ENCODE data around the gene TBL3. TPM values are rescaled to one million over a fixed set of nuclear protein-coding genes. Genes with fewer than 3 reads are reported as not detected.

Gene TBL3
- total and polyA plus RNA-seq, 7 donors, result 31.5 to 78.0 (median 41.8) TPM

- TF ChIP-seq CTCF (IDR thresholded peaks at IDR 0.05), result no peak
- DNase-seq, result no peak
- H3K27me3 ChIP-seq (ENCODE audit: insufficient read depth in 3 of 3, low read length in 2 of 3), result peaks cover 0 to 39% (median 7%) of the 10 kb centered on the region in 3 donors
- no peaks in the 10 kb centered on the region for H3K36me3 ChIP-seq (ENCODE audit: insufficient read depth in 1 of 2, low read depth in 1 of 2)
- H3K9me3 ChIP-seq, result no peaks in the 10 kb centered on the region
- intact Hi-C loops (cut with DNase I), result no loop called here
- 56 to 63% (median 58%) methylated on average over 10 to 11 of the region's 11 CpGs for WGBS, 3 donors
- H3K4me3 ChIP-seq, result no peak overlapping the region
- H3K27ac ChIP-seq, result no peak overlapping the region
- ATAC-seq, result no peak
- peaks cover 3% of the 10 kb centered on the region for H3K4me1 ChIP-seq
These were observed 45.6 kb upstream of the TBL3 start for GRCh38 chr16:1926271-1926670.

GRCh38 chr16:1929105-1929504 lies 42.7 kb upstream of the TBL3 start:
- intact Hi-C loops (cut with DNase I), result loop anchor here in 1 of 2 donors (1.0 kb wide), 1 partner anchor 66 kb away; no protein-coding TSS in a partner anchor
- no peak for TF ChIP-seq CTCF (IDR thresholded peaks at IDR 0.05)
- H3K36me3 ChIP-seq (ENCODE audit: insufficient read depth in 1 of 2, low read depth in 1 of 2), result no peaks in the 10 kb centered on the region
- peaks cover 3% of the 10 kb centered on the region for H3K4me1 ChIP-seq
- H3K27ac ChIP-seq, result peak overlapping the region; percentile 67
- H3K4me3 ChIP-seq, result peak overlapping the region; percentile 71
- ATAC-seq (peak; percentile 9 to 37 (median 18)), DNase-seq (no peak)
- H3K9me3 ChIP-seq, result no peaks in the 10 kb centered on the region
- WGBS, 3 donors, result 11 to 23% (median 16%) methylated on average over 6 to 11 of the region's 11 CpGs
- peaks cover 0 to 11% (median 0%) of the 10 kb centered on the region in 3 donors for H3K27me3 ChIP-seq (ENCODE audit: insufficient read depth in 3 of 3, low read length in 2 of 3)

GRCh38 chr16:1929578-1930337 lies 42.1 kb upstream of the TBL3 start:
- no peaks in the 10 kb centered on the region for H3K9me3 ChIP-seq
- peaks cover 3% of the 10 kb centered on the region for H3K4me1 ChIP-seq
- TF ChIP-seq CTCF (IDR thresholded peaks at IDR 0.05), result peak; percentile 99
- ATAC-seq (peak; percentile 94 to 98 (median 96)), DNase-seq (peak; percentile 92 to 95)
- peak overlapping the region; percentile 67 for H3K27ac ChIP-seq
- 15 to 31% (median 17%) methylated on average over 31 to 70 of the region's 70 CpGs for WGBS, 3 donors
- H3K4me3 ChIP-seq, result peak overlapping the region; percentile 71
- no peaks in the 10 kb centered on the region for H3K36me3 ChIP-seq (ENCODE audit: insufficient read depth in 1 of 2, low read depth in 1 of 2)
- intact Hi-C loops (cut with DNase I), result loop anchor here (1.0 to 10.0 kb wide), 3 partner anchors 66 to 315 kb away; partner anchors contain the start of genes CRAMP1 (in 1 of the 2) and IFT140 (in 1 of the 2)
- H3K27me3 ChIP-seq (ENCODE audit: insufficient read depth in 3 of 3, low read length in 2 of 3), result peaks cover 0 to 4% (median 0%) of the 10 kb centered on the region in 3 donors

- peaks cover 3% of the 10 kb centered on the region for H3K4me1 ChIP-seq
- no peaks in the 10 kb centered on the region for H3K9me3 ChIP-seq
- no peaks in the 10 kb centered on the region for H3K36me3 ChIP-seq (ENCODE audit: insufficient read depth in 1 of 2, low read depth in 1 of 2)
- no peak overlapping the region for H3K4me3 ChIP-seq
- no peak for DNase-seq
- TF ChIP-seq CTCF (IDR thresholded peaks at IDR 0.05), result no peak
- H3K27ac ChIP-seq, result no peak overlapping the region
- intact Hi-C loops (cut with DNase I), result loop anchor here (5.0 to 10.0 kb wide), 2 partner anchors 68 to 316 kb away; partner anchors contain the start of genes CRAMP1 (in 1 of the 2) and IFT140 (in 1 of the 2)
- peaks cover 0 to 4% (median 0%) of the 10 kb centered on the region in 3 donors for H3K27me3 ChIP-seq (ENCODE audit: insufficient read depth in 3 of 3, low read length in 2 of 3)
- WGBS, 3 donors, result 77 to 95% (median 81%) methylated on average over 8 to 10 of the region's 10 CpGs
- ATAC-seq, result no peak
These were observed 41.5 kb upstream of the TBL3 start for GRCh38 chr16:1930338-1930720.
